Mesenchymal stem cell (in vitro differentiated cells and primary cell): Measurements from ENCODE around the gene ODAPH.

Experiments used
- DNase-seq: peaks from one replicate; pipeline ENCODE4 v3.0.0-alpha.2; 2013
- H2AFZ ChIP-seq: one replicate; pipeline ENCODE4 v1.6.1; 2013; ENCODE audit warnings: low read depth, mild to moderate bottlenecking, control low read depth, inconsistent platforms, low read length, moderate library complexity
- H2AK5ac ChIP-seq: 2 replicates; pipeline ENCODE4 v1.6.1; 2013; ENCODE audit warnings: low read length, moderate library complexity, mild to moderate bottlenecking, inconsistent platforms; ENCODE audit not compliant: severe bottlenecking
- H2BK120ac ChIP-seq: one replicate; pipeline ENCODE4 v1.6.1; 2013; ENCODE audit warnings: low read depth, mild to moderate bottlenecking, inconsistent platforms, low read length, moderate library complexity
- H2BK12ac ChIP-seq, 2 experiments: one replicate each; pipeline ENCODE4 v1.6.1; 2013; ENCODE audit warnings: inconsistent platforms in 2 of 2, low read length in 2 of 2, mild to moderate bottlenecking in 2 of 2, moderate library complexity in 2 of 2, control low read depth in 1 of 2
- H2BK15ac ChIP-seq: one replicate; pipeline ENCODE4 v1.6.1; 2013; ENCODE audit warnings: mild to moderate bottlenecking, low read depth, inconsistent platforms; ENCODE audit not compliant: poor library complexity, severe bottlenecking
- H2BK5ac ChIP-seq: 2 replicates; pipeline ENCODE4 v1.6.1; 2013; ENCODE audit warnings: low read depth, mild to moderate bottlenecking, low read length, control low read depth, inconsistent platforms; ENCODE audit not compliant: poor library complexity, severe bottlenecking
- H3K14ac ChIP-seq, 2 experiments: one replicate each; pipeline ENCODE4 v1.6.1; 2013; ENCODE audit warnings: inconsistent platforms in 2 of 2, low read length in 2 of 2, control low read depth in 1 of 2, mild to moderate bottlenecking in 1 of 2, moderate library complexity in 1 of 2
- H3K18ac ChIP-seq, 2 experiments: one replicate each; pipeline ENCODE4 v1.6.1; 2013; ENCODE audit warnings: inconsistent platforms in 2 of 2, low read length in 2 of 2, control low read depth in 1 of 2, low read depth in 1 of 2, mild to moderate bottlenecking in 1 of 2
- H3K23ac ChIP-seq, 2 experiments: one replicate each; pipeline ENCODE4 v1.6.1; 2013; ENCODE audit warnings: inconsistent platforms in 2 of 2, low read length in 2 of 2, mild to moderate bottlenecking in 2 of 2, moderate library complexity in 2 of 2, control low read depth in 1 of 2
- H3K27ac ChIP-seq: 2 replicates; pipeline ENCODE4 v1.5.1; 2013; ENCODE audit warnings: mild to moderate bottlenecking, moderate library complexity, low read length, control low read depth, inconsistent platforms; ENCODE audit not compliant: poor library complexity, severe bottlenecking
- H3K27me3 ChIP-seq, 2 experiments: 2 replicates each; pipeline versions ENCODE4 v1.6.1 to v1.7.0; 2013; ENCODE audit warnings: low read length in 2 of 2, mild to moderate bottlenecking in 2 of 2, moderate library complexity in 2 of 2, control low read depth in 1 of 2, inconsistent platforms in 1 of 2; ENCODE audit not compliant: control insufficient read depth in 1 of 2, insufficient read depth in 1 of 2
- H3K36me3 ChIP-seq, 2 experiments: 2 replicates each; pipeline versions ENCODE4 v1.6.1 to v1.7.0; 2013; ENCODE audit warnings: low read length in 2 of 2, control low read depth in 1 of 2, inconsistent platforms in 1 of 2, low read depth in 1 of 2, mild to moderate bottlenecking in 1 of 2; ENCODE audit not compliant: insufficient read depth in 2 of 2, control insufficient read depth in 1 of 2
- H3K4ac ChIP-seq, 2 experiments: one replicate each; pipeline ENCODE4 v1.6.1; 2013; ENCODE audit warnings: inconsistent platforms in 2 of 2, low read length in 2 of 2, mild to moderate bottlenecking in 2 of 2, moderate library complexity in 2 of 2, control low read depth in 1 of 2, low read depth in 1 of 2
- H3K4me1 ChIP-seq: 2 replicates; pipeline ENCODE4 v1.6.1; 2013; ENCODE audit warnings: low read depth, low read length, control low read depth; ENCODE audit not compliant: control insufficient read depth, insufficient read depth
- H3K4me2 ChIP-seq: 2 replicates; pipeline ENCODE4 v1.6.1; 2013; ENCODE audit warnings: low read length, mild to moderate bottlenecking, inconsistent platforms; ENCODE audit not compliant: poor library complexity, severe bottlenecking
- H3K4me3 ChIP-seq, 2 experiments: 2 replicates each; pipeline versions ENCODE4 v1.5.1 to v1.7.0; 2013; ENCODE audit warnings: low read length in 2 of 2, mild to moderate bottlenecking in 2 of 2, control low read depth in 1 of 2, low read depth in 1 of 2; ENCODE audit not compliant: insufficient read depth in 1 of 2
- H3K79me1 ChIP-seq: replicated peaks from 2 replicates; pipeline ENCODE4 v1.6.1; 2013; ENCODE audit warnings: mild to moderate bottlenecking, control low read depth, low read length, inconsistent platforms; ENCODE audit not compliant: poor library complexity, severe bottlenecking
- H3K9ac ChIP-seq: 2 replicates; pipeline ENCODE4 v1.7.0; 2013; ENCODE audit warnings: mild to moderate bottlenecking, low read length, moderate library complexity
- H3K9me3 ChIP-seq: 2 replicates; pipeline ENCODE4 v1.7.0; 2013; ENCODE audit warnings: mild to moderate bottlenecking, low read length; ENCODE audit not compliant: control insufficient read depth
- H4K8ac ChIP-seq: one replicate; pipeline ENCODE4 v1.6.1; 2013; ENCODE audit warnings: inconsistent platforms, mild to moderate bottlenecking, low read length, moderate library complexity
- H4K91ac ChIP-seq: one replicate; pipeline ENCODE4 v1.6.1; 2013; ENCODE audit warnings: mild to moderate bottlenecking, low read length, inconsistent platforms
- WGBS: methylation state at CpG from one replicate; pipeline ENCODE4 v1.1.7; 2013; ENCODE audit warnings: mixed read lengths; 5-methylcytosine and 5-hydroxymethylcytosine counted together

ODAPH gene

DNA sequence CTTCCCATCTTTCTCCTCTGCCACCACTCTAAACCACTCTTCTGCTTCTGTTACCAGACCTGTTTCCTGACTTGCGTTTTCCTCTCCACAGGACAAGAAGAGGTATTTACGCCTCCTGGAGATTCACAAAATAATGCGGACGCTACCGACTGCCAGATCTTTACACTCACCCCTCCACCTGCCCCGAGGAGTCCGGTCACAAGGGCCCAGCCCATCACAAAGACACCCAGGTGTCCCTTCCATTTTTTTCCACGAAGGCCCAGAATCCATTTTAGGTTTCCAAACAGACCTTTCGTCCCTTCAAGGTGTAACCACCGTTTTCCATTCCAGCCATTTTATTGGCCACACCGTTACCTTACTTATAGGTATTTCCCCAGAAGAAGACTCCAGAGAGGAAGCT lies 8.2 kb downstream of the ODAPH start:
- Histone ChIP-seq H3K4me1 (no peaks in the 10 kb centered on the region), H2BK15ac (no peak overlapping the region), H2BK12ac (no peak overlapping the region), H3K23ac (no peak overlapping the region), H2BK5ac (no peak overlapping the region), H3K36me3 (no peaks in the 10 kb centered on the region), H3K4ac (no peak overlapping the region), H2AFZ (no peak overlapping the region), H3K79me1 (no peaks in the 10 kb centered on the region), H2BK120ac (no peak overlapping the region), H3K27me3 (no peaks in the 10 kb centered on the region), H2AK5ac (no peak overlapping the region), H3K4me3 (no peak overlapping the region), H4K91ac (no peak overlapping the region), H3K14ac (no peak overlapping the region), H3K27ac (no peak overlapping the region), H4K8ac (no peak overlapping the region), H3K9ac (no peak overlapping the region), H3K18ac (no peak overlapping the region), H3K9me3 (no peaks in the 10 kb centered on the region), H3K4me2 (no peak overlapping the region)
- no peak for DNase-seq
- WGBS: 89% methylated on average over 11 of the region's 11 CpGs

DNA sequence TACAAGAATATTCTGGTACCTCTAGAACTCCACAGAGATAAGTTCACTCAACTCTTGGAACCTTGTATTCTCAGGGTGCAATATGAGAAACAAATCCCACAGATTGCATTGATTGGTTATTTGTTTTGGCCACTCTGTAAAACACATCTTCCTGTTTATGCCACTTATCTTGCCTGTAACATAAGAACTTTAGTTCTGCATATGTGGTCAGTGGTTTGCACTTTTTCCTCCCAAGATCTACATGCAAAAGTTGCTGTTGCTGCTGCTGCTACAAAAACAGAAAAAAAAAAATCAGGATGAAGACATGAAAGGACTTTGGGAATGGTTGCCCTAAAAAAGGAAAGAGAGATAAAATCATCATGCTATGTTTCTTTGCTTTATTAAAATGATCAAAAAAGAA lies 9.6 kb downstream of the ODAPH start:
- no peak overlapping the region for H3K14ac ChIP-seq
- no peak overlapping the region for H4K8ac ChIP-seq
- no peak overlapping the region for H2AFZ ChIP-seq
- H3K4me2 ChIP-seq: no peak overlapping the region
- no peaks in the 10 kb centered on the region for H3K36me3 ChIP-seq
- H2AK5ac ChIP-seq: no peak overlapping the region
- H3K4me1 ChIP-seq: no peaks in the 10 kb centered on the region
- H2BK120ac ChIP-seq: no peak overlapping the region
- no peak overlapping the region for H2BK5ac ChIP-seq
- H3K27ac ChIP-seq: no peak overlapping the region
- H4K91ac ChIP-seq: no peak overlapping the region
- H3K4me3 ChIP-seq: no peak overlapping the region
- H3K79me1 ChIP-seq: no peaks in the 10 kb centered on the region
- no peaks in the 10 kb centered on the region for H3K27me3 ChIP-seq
- DNase-seq: no peak
- no peak overlapping the region for H2BK12ac ChIP-seq
- no peak overlapping the region for H2BK15ac ChIP-seq
- H3K9ac ChIP-seq: no peak overlapping the region
- H3K9me3 ChIP-seq: no peaks in the 10 kb centered on the region
- no peak overlapping the region for H3K18ac ChIP-seq
- H3K23ac ChIP-seq: no peak overlapping the region
- H3K4ac ChIP-seq: no peak overlapping the region

DNA sequence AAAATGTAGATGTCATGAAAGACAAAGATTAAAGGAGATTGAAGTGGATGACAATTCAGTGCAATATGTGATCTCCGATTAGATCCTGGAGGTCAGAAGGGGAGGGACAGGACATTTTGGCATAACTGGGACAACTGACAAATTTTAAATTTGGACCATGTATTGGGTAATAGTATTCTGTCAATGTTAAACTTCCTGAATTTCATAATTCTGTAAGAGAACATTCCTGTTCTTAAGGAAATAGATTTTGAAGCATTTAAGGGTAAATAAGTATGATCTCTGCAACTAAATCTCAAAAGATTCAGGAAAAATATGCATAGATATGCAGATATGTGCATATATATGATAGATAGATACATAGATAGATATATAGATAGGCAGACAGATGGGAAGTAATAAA lies 11.0 kb downstream of the ODAPH start:
- Histone ChIP-seq H2BK120ac (no peak overlapping the region), H3K4me3 (no peak overlapping the region), H3K14ac (no peak overlapping the region), H4K8ac (no peak overlapping the region), H3K23ac (no peak overlapping the region), H3K27me3 (peaks cover 0 to under 1% of the 10 kb centered on the region in 2 experiments), H3K4me1 (no peaks in the 10 kb centered on the region), H3K18ac (no peak overlapping the region), H2AK5ac (no peak overlapping the region), H2BK5ac (no peak overlapping the region), H2AFZ (no peak overlapping the region), H3K79me1 (no peaks in the 10 kb centered on the region), H3K9ac (no peak overlapping the region), H3K36me3 (no peaks in the 10 kb centered on the region), H3K9me3 (no peaks in the 10 kb centered on the region), H3K4ac (no peak overlapping the region), H2BK12ac (no peak overlapping the region), H4K91ac (no peak overlapping the region), H2BK15ac (no peak overlapping the region), H3K27ac (no peak overlapping the region), H3K4me2 (no peak overlapping the region)
- 100% methylated on average over 1 of the region's 1 CpG for WGBS
- DNase-seq: no peak

DNA sequence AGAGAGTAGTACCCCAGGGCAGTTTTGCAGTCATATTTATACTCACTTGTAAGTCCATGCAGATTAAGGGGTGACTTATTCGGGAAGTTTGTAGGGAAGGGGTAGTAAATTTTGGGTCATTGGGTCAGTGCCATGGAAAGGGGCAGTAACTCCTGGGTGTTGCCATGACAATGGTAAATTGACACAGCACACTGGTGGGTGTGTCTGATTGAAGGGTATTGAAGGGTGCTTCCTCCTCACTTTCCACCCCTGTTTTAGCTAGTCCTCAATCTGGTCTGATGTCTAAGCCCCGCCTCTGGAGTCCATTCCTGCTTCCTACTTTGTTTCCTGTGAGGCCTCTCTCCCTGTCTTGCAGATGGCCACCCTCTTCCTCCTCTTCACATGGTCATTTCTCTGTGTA lies 11.9 kb downstream of the ODAPH start:
- Histone ChIP-seq H3K18ac (no peak overlapping the region), H2AFZ (no peak overlapping the region), H2BK12ac (no peak overlapping the region), H3K4me3 (no peak overlapping the region), H4K91ac (no peak overlapping the region), H3K4me1 (no peaks in the 10 kb centered on the region), H3K36me3 (no peaks in the 10 kb centered on the region), H4K8ac (no peak overlapping the region), H3K23ac (no peak overlapping the region), H3K9ac (no peak overlapping the region), H2AK5ac (no peak overlapping the region), H3K4me2 (no peak overlapping the region), H2BK15ac (no peak overlapping the region), H3K27me3 (peaks cover 0 to 4% of the 10 kb centered on the region in 2 experiments), H2BK5ac (no peak overlapping the region), H3K4ac (no peak overlapping the region), H3K79me1 (no peaks in the 10 kb centered on the region), H2BK120ac (no peak overlapping the region), H3K27ac (no peak overlapping the region), H3K14ac (no peak overlapping the region), H3K9me3 (no peaks in the 10 kb centered on the region)
- DNase-seq: no peak
- WGBS: 83% methylated on average over 2 of the region's 2 CpGs
